GM19351 (cell line): Measurements from ENCODE around the gene CD55.

Experiments used
- ATAC-seq: cut with Tn5 transposase; IDR thresholded peaks from one replicate; pipeline ENCODE4 v1.9.1; 2021; ENCODE audit warnings: mild to moderate bottlenecking, moderate library complexity; ENCODE audit not compliant: unreplicated experiment

The CD55 gene

DNA sequence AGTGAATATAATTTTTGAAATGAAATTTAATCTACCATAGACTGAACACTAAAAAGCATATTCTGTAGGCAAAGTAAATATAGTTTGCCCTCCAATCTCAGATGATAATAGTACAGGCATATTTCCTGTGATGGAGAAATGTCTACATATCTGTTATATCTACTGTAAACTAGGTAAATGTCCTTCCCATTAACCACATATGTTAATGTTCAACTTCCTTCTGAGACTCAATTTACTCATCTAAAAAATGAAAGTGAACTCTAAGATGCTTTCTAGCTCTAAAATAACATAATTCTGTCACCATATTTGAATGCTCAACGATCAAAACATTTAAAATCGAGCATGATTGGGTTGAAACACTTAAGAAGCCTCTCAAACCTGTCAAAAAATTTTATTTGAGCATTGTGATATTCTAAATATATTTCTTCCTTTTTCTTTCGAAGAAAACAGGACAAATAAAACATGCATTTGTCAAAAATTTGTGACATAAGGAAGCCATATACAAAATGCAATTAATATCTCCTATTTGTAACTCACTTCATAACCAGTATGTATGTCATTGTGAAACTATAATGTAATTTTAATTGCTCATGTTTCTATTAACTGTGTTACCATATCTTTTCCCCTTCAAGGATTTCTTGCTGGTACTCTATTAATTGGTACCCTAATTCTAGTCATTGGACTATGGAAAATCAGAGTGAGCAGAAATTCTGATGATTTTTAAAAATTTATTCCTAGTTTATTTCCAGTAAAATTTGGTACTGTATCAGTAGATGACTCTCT is 34.2 kb downstream of the CD55 start:
- ATAC-seq: no peak

GRCh38 chr1:207361029-207361428 is 39.6 kb downstream of the CD55 start:
- no peak for ATAC-seq

- ATAC-seq: no peak
Measured at GRCh38 chr1:207361889-207362288, 40.4 kb downstream of the CD55 start.

GRCh38 chr1:207362962-207363860 is 41.7 kb downstream of the CD55 start:
- ATAC-seq: no peak

GRCh38 chr1:207363871-207364270 is 42.4 kb downstream of the CD55 start:
- ATAC-seq: no peak

DNA sequence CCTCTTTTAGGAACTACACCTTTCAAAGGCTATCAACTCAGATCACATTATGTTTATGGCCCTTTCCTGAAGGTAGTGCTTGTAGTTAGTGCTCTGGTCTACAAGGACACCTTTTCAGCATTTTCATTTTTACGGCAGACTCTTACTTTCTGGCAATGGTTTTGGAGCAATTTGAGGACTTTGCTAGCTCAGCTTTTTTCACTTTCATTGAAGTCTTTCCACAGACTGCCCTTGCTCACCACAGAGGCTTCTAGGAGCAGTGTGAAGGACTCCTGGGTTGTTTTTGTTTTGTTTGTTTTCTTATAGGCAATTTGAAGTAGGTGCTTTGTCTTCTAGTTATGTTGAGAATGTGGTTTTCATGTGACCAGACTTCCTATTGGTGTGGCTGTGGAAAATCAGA is 43.1 kb downstream of the CD55 start:
- ATAC-seq: no peak

GRCh38 chr1:207365063-207365462 is 43.6 kb downstream of the CD55 start:
- no peak for ATAC-seq

DNA sequence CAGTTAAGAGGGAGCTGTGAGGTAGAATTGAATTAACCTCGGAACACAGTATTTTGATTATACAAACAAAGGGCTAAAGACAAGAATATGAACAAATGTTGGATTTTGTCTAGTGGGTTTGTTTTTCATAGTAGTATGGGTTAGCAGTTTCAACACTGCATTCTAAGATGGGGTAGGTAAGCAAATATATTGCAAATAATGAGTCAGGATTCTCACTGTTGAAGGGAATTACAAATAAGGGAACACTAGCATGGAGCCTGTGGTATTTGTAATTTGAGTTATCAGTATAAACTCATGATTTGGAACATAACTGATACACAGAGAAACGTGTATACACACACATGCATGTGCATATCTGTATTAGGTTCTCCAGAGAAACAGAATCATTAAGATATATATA is 44.5 kb downstream of the CD55 start:
- no peak for ATAC-seq

DNA sequence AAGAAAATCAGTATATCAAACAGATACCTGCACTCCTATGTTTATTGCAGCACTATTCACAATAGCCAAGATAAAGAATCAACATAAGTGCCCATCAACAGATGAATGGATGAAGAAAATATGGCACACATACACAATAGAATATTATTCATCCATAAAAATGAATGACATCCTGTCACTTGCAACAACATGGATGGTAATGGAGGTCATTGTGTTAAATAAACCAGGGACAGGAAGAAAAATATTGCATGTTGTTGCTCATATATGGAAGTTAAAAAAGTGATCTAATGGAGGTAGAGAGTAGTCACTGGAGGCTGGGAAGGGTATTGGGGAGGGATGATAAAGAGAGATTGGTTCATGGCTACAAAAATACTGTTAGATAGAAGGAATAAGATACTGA is 67.2 kb downstream of the CD55 start:
- ATAC-seq: no peak

GRCh38 chr1:207389728-207390464 is 68.4 kb downstream of the CD55 start:
- ATAC-seq: no peak

DNA sequence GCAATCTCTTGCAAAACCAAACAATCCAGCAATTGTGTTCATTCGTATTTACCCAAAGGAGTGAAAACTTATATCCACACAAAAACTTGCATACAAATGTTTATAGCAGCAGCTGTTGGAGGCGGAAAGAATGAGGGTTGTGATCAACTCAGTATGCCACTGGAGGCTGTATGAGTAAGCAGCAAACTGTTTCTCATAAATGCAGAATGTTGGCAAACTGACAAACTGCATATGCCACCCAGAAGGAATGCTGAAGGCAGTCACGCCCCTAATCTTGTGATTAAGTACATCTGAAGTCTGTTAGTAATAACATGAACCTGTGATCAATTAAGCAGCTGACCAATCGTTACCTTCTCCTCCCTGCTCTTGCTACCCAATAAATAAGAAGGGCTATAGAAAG is 72.1 kb downstream of the CD55 start:
- no peak for ATAC-seq

DNA sequence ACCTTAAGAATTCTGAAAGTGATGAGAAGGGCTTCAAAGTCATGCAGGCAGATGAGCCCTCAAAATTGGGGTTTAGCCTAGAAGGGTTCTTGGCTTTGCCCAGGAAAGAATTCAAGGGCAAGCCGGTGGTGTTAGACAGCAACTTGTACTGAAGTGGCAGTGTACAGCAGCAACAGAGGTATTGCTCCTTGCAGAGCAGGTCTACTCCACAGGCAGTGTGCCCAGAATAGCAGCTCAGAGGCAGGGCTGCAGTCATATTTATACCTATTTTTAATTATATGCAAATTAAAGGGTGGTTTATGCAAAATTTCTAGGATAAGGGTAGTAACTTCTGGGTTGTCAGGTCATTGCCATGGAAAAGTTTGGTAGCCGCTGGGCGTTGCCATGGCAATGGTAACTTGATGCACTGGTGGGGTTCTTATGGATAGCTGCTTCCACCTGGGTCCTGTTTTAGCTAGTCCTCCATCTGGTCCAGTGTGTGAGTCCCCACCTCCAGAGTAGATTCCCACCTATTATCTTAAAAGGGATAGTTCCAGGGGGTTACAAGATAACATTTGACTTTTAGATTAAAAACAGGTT is 74.8 kb downstream of the CD55 start:
- ATAC-seq: no peak

GRCh38 chr1:207397525-207397926 is 76.0 kb downstream of the CD55 start:
- no peak for ATAC-seq

- no peak for ATAC-seq
Measured at GRCh38 chr1:207398986-207399385, 77.5 kb downstream of the CD55 start.

DNA sequence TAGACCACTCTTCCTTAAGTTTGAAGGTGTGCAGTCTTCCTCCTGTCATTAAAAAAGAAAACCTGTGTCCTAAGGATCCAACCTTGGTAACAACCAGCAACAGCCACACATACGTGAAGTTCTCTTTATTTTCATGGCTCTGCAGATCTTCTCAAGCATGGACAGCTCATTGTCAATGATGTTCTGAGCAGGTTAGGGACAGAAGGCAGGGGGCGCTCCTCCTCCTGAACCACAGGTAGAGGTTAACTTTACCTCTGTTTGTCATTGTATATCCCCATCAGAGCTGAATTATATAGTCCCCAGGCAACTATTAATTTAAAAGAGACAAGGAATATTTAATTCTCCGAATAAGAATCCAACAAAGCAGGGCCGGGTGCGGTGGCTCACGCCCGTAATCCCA is 80.1 kb downstream of the CD55 start:
- no peak for ATAC-seq

DNA sequence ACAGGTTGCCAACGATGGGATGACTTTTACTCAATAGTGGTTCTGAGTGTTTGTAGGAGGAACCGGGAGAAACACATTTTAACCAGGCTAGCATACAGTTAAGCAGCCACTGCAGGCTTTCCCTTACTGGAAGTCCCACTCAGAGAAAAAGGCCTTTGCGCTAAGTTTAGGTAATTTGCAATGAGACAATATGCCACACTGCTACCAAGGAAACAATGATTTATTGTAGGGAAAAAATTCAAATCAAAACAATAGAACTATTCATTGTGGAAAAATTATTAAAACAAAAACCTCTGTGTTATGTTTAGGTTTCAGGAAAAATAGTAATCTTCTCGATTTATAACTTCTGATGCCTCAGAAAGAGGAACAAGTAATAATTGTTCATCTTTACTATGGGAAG is 81.3 kb downstream of the CD55 start:
- ATAC-seq: no peak

GRCh38 chr1:207404849-207405525 is 83.5 kb downstream of the CD55 start:
- ATAC-seq: peak; percentile 62

DNA sequence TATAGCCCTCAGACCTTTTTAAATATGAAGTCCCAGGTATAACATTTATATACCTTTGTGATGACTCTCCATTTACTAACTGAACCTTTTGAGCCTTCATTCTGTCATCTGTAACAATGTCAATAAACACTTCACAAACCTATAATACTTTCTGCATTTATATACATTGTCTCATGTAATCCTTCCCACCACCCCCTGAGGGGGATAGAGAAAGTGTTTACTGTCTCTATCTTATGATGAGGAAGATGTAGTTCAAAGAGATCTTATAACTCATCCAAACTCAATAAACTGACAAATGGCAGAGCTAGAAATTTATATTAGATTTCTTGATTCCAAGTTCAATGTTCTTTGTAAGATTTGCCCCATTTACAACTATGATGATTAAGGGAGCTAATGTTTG is 84.3 kb downstream of the CD55 start:
- ATAC-seq: no peak

- ATAC-seq: no peak
Measured at GRCh38 chr1:207407655-207408260, 86.3 kb downstream of the CD55 start.
